GM12878 (cell line): Measurements from ENCODE around the gene FXYD1. TPM values are rescaled to one million over a fixed set of nuclear protein-coding genes. Genes with fewer than 3 reads are reported as not detected.
A peak's percentile ranks its signal among the peaks of the same experiment; 100 is the strongest.

ENCODE experiments used
- BACH1 ChIP-seq: fragments of 450-650 bp; IDR thresholded peaks from 2 replicates; pipeline ENCODE4 v1.6.1; 2017; ENCODE audit warnings: mild to moderate bottlenecking, borderline replicate concordance
- BHLHE40 ChIP-seq, 2 experiments: fragments of 450-650 bp in 1 of 2; IDR thresholded peaks; 2 replicates each; pipeline ENCODE4 v1.6.1; 2011 to 2017; ENCODE audit warnings: low read depth in 2 of 2, borderline replicate concordance in 1 of 2, improper control_type of control experiment in 1 of 2, low read length in 1 of 2, mild to moderate bottlenecking in 1 of 2
- CBX5 ChIP-seq: sonication (generic); IDR thresholded peaks from 2 replicates; pipeline ENCODE4 v1.6.1; 2016; ENCODE audit warnings: low read depth, moderate library complexity, mild to moderate bottlenecking, inconsistent platforms
- CREM ChIP-seq: IDR thresholded peaks from 2 replicates; pipeline ENCODE4 v1.6.1; 2014; ENCODE audit warnings: antibody characterized with exemption, low read depth
- FOXK2 ChIP-seq: fragments of 450-650 bp; IDR thresholded peaks from 2 replicates; pipeline ENCODE4 v1.6.1; 2017; ENCODE audit warnings: mild to moderate bottlenecking, moderate library complexity
- HSF1 ChIP-seq: fragments of 150-350 bp; IDR thresholded peaks from 2 replicates; pipeline ENCODE4 v1.6.1; 2014; ENCODE audit warnings: mild to moderate bottlenecking, low read depth, low read length
- KLF5 ChIP-seq: fragments of 450-650 bp; IDR thresholded peaks from 2 replicates; pipeline ENCODE4 v1.6.1; 2014; ENCODE audit warnings: mild to moderate bottlenecking; ENCODE audit not compliant: partially characterized antibody
- PBX3 ChIP-seq: IDR thresholded peaks from 2 replicates; pipeline ENCODE4 v1.6.1; 2011; ENCODE audit warnings: mild to moderate bottlenecking, low read depth, low read length, moderate library complexity; ENCODE audit not compliant: insufficient replicate concordance
- POLR2AphosphoS2 ChIP-seq: IDR thresholded peaks from 2 replicates; pipeline ENCODE4 v1.6.1; 2011; ENCODE audit warnings: low read depth, mild to moderate bottlenecking, low read length, improper control_type of control experiment, moderate library complexity
- RAD51 ChIP-seq: fragments of 450-650 bp; IDR thresholded peaks from 2 replicates; pipeline ENCODE4 v1.6.1; 2016; ENCODE audit warnings: moderate library complexity, mild to moderate bottlenecking, inconsistent platforms
- SMC3 ChIP-seq: IDR thresholded peaks from 2 replicates; pipeline ENCODE4 v1.6.1; 2011; ENCODE audit warnings: low read length, improper control_type of control experiment, borderline replicate concordance
- SPI1 ChIP-seq: IDR thresholded peaks from 2 replicates; pipeline ENCODE4 v1.6.1; 2011; ENCODE audit warnings: low read depth, mild to moderate bottlenecking, low read length, moderate library complexity, borderline replicate concordance; ENCODE audit not compliant: insufficient read depth
- SREBF1 ChIP-seq: IDR thresholded peaks from 2 replicates; pipeline ENCODE4 v1.6.1; 2012; ENCODE audit warnings: mild to moderate bottlenecking, low read length
- SREBF2 ChIP-seq: IDR thresholded peaks from 2 replicates; pipeline ENCODE4 v1.6.1; 2012; ENCODE audit warnings: mild to moderate bottlenecking, low read length
- STAT3 ChIP-seq: IDR thresholded peaks from 2 replicates; pipeline ENCODE4 v1.6.1; 2011; ENCODE audit warnings: low read depth, low read length, improper control_type of control experiment
- TARDBP ChIP-seq: IDR thresholded peaks from 2 replicates; pipeline ENCODE4 v1.6.1; 2016; ENCODE audit warnings: borderline replicate concordance
- ZBTB11 ChIP-seq: fragments of 450-650 bp; formaldehyde crosslinking; IDR thresholded peaks from 2 replicates; pipeline ENCODE4 v1.5.0; 2022; ENCODE audit warnings: mild to moderate bottlenecking, missing genetic modification characterization
- ZNF274 ChIP-seq: IDR thresholded peaks from one replicate; pipeline ENCODE4 v1.8.0; 2011; ENCODE audit not compliant: insufficient read length, insufficient read depth
- ZNF384 ChIP-seq: IDR thresholded peaks from 2 replicates; pipeline ENCODE4 v1.6.1; 2012; ENCODE audit warnings: low read depth, mild to moderate bottlenecking, low read length, improper control_type of control experiment, borderline replicate concordance
- ZNF622 ChIP-seq: fragments of 450-650 bp; IDR thresholded peaks from 2 replicates; pipeline ENCODE4 v1.6.1; 2017; ENCODE audit warnings: mild to moderate bottlenecking, inconsistent platforms
- ZNF687 ChIP-seq: fragments of 450-650 bp; IDR thresholded peaks from 2 replicates; pipeline ENCODE4 v1.6.1; 2017; ENCODE audit warnings: mild to moderate bottlenecking, moderate library complexity
- polyA plus RNA-seq, 11 experiments: library from polyadenylated mRNA; depleted of rRNA in 4 of 11; unstranded in 6 of 11; stranded (reverse) in 5 of 11; fragments of >200 nt; fragmentation: Nextera tagmentation in 4 of 11; fragmentation: Illumina TruSeq in 1 of 11; extraction: Ambion mirVana in 4 of 11; extraction: Trizol in 1 of 11; gene quantifications; 1 replicate in 1 of 11; 2 replicates in 10 of 11; pipeline versions ENCODE4 v1.2.1 to v1.2.3, GENCODE V29; 2011 to 2016; ENCODE audit warnings: inconsistent platforms in 2 of 11, missing spikeins in 2 of 11, low read depth in 1 of 11
- total RNA-seq, 4 experiments: library from RNA; depleted of rRNA in 3 of 4; stranded (reverse); fragments of >200 nt in 3 of 4; fragmentation: Illumina TruSeq in 1 of 4; extraction: Trizol in 1 of 4; gene quantifications; 2 replicates each; pipeline versions ENCODE4 v1.2.1 to v1.2.3, GENCODE V29; 2013 to 2021

FXYD1 gene
- total and polyA plus RNA-seq, 10 of the 15 experiments (the other 5 are each of a cell fraction or from before 2014, with no cell fraction given): 0.34 to 1.2 (median 0.49) TPM; not detected in 4

- TF ChIP-seq ZNF687 (no peak), SPI1 (no peak), SREBF1 (no peak), ZNF274 (no peak), HSF1 (no peak), FOXK2 (no peak), CREM (no peak), ZNF622 (no peak), ZNF384 (peak; percentile 83), BACH1 (no peak; the same call in 1 of the 2 replicates), PBX3 (no peak), STAT3 (no peak), TARDBP (no peak), SREBF2 (no peak), CBX5 (no peak), ZBTB11 (no peak), SMC3 (no peak), POLR2AphosphoS2 (no peak), RAD51 (no peak), BHLHE40 (IDR thresholded peaks at IDR 0.05; ENCODE audit: borderline replicate concordance in 1 of 2, low read depth in 2 of 2, low read length in 1 of 2) (peak; percentile 45 to 55; a peak in 3 of 4 replicates), KLF5 (no peak)
These were observed 22.2 kb downstream of the FXYD1 start (continued) for GRCh38 chr19:35160629-35161433.
